Measurements from ENCODE around the gene AK8.
A peak's percentile ranks its signal among the peaks of the same experiment; 100 is the strongest.

Gene AK8

DNA sequence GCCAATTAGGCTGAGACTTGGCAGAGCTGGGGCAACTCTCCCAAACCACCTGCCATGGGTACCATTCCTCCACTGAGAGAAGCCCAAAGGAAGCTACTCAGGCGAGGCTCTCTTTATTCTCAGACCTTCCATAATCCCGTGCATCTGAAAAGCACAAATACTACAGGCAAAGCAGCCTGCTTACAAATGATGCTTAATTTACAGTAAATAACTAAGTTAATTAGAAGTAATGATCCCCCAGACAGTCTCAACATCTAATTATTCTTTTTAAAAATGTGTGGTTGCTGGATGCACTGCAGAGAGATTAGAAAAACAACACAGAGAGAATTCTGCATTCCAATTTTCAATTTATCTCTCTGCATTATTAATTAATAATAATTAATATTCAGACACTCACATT, 53.1 kb downstream of the AK8 start:
- no peak for DNase-seq

DNA sequence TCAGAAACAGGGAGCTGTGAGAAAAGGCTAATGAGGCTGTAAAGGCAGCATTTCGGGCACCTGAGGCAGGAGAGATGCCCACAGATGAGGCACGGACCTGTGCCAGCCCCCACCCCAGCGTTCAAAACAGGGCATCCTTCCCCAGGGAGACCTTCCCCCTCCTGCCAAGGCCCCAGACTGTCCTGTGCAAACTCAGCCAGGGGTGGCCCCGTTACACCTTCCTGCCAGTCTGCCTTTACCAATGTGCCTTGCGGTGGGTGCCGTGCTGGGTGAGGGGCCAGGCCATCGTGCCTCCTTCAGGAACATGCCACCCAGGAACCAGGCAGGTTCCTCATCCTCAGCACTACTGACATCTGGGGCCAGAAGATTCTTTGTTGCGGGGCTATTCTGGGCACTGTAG, 53.9 kb downstream of the AK8 start:
- DNase-seq: no peak

DNA sequence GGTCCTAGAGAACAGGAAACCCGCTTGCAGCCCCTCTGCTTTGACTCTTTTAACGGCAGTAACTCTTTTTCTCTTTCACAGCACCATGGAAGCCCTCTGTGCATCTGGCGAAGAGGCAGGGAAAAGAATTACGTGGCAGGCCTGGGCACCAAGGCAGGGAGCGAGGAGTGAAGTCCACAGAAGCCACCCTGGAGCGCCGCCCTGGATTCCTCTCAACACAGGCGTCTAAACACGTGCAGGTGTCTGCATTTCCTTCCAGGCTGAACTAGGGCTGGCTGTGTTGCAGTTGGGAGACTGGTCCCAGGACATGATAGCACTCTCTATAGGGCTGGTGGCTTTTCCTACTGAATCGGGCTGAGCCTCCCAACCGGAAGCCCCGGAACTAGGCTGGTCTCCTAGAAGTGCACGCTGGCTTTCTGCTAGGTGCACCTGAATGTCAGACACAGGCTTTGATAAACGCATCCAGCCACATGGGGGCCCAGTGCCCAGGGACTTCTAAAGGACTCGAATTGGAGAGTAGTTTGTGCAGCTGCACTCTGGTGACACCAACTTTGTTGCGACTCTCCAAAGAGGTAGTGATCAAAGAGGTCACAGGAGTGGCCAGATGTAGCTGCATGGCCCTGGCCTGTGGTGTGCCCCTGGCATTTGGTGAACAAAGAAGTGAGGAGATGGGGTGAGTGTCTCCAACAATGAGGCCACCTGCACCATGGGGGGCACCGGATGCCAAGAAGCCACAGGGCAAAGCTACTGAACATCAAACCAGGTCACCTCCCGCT, 54.5 kb downstream of the AK8 start:
- peak; percentile 6 for DNase-seq

DNA sequence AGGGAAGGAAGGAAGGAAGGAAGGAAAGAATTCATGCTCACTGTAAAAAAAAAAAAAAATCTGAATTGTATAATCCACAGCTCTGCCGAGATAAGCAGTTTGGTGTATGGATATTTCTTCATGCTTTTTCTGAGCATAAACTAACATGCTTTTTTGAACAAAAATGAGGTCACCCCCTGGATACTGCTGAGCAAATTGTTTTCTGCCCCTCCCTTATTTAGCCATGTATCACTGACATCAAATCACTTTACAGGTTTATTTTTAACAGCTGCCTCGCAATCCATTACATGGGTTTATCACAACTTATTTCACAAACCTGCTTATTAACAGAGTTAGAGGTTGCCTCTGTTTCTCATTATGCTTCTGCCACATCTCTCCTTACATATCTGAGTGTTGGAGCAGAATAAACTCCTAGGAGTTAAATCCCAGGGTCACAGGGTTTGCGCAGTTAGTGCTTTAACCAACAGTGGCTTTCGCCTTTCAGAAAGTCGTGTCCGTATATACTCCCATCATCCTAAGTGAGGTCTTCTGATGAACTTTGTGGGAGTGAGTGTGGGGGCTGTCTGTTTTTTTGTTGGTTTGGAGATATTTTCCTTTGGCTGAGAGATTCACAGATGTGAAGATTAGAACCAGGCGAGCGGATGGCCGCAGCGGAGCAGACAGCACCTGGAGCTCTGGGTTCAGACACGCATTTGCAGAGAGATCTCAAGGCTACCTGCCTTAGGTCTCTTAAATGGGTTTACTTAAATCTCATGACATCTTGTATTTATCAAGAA, 57.7 kb downstream of the AK8 start:
- DNase-seq: no peak

DNA sequence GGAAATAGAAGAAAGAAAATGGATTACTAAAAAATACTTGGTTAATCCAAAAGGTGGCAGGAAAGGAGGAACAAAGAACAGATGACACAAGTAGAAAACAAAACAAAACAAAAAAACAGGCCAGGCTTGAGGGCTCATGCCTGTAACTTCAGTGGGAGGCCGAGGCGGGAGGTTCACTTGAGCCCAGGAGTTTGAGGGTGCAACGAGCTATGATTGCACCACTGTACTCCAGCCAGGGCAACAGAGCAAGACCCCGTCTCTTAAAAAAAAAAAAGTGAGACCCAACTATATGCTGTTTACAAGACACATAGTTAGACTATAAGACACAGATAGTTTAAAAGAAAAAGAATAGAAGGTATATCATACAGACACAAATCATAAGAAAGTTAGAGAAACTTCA, 59.5 kb downstream of the AK8 start:
- no peak for DNase-seq

DNA sequence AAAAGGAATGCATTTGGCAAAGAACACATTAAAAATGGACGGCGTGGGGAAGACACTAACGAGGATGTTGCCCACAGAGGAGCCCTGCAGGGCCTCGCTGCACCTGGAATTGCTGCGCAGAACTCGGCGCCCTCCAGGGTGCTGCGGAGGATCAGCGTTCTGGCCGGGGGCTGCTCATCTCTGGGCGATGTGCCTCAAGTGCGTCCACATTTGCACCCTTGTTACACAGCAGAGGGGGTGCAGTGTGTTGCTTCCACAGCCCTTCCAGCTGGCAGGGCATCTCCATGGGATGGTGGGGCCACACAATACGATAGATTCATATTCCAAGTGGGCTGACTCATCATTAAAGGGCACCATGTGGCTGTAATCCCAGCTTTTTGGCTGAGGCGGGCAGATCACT, 63.1 kb downstream of the AK8 start:
- DNase-seq: no peak

DNA sequence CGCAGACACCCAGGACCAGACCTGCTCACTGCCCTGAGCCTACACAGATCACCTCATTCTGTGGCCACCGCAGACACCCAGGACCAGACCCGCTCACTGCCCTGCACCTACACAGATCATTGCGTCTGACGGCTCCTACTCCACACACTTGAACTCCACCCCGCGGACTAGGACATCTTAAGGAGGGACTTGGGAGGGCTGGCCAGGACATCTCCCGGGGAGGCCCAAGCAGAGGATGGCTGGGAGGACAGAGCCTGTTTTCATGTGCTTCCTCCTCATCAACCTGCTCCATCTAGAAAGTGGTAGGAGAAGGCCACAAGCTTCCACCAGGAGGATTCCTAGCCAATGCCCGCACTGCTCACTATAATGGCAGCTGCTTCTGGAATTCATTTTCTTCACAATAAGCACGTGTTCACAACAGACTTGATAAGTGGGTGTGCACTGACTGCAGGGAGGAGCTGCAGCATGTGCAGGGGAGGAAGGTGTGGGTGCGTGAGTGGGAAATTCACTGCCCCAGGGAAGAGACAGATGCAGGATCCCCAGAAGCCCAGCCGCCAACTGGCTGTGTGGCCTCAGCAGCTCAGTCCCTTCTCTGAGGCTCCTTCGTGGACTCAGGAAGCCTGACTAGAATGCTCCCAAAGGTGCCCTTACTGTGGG, 64.8 kb downstream of the AK8 start:
- no peak for DNase-seq

DNA sequence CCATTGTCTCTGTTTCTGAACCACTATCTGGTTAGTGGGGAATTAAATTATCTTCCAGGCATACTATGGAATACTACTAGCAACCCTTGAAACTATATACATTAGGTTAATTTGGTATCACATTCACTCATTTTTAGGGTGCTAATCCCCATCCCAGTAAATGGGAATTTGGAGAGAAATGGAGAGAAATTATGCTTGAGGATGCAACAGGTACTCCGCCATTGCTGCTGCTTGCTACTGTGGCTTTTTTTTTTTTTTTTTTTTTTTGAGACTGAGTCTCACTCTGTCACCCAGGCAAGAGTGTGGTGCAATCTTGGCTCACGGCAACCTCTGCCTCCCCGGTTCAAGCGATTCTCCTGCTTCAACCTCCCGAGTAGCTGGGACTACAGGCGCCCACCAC, 66.1 kb downstream of the AK8 start:
- no peak for DNase-seq

DNA sequence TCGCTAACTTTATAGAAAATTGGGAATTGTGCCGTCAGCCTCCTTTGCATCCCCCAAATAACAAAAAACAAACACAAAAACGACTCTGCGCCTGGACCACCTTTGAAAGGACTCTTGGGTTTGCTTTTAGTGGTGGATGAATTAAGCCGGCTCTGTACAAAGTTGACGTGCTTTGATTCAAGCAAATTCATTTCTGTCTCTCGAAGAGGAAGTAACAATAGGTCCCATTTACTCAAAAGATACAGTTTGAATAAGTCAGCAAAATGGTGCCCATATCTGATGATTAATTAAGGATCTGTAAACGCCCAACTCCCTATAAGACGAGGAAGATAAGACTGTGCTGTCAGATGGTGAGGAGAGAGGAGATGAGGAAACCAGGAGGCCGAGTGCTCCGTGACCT, 67.8 kb downstream of the AK8 start:
- no peak for DNase-seq

DNA sequence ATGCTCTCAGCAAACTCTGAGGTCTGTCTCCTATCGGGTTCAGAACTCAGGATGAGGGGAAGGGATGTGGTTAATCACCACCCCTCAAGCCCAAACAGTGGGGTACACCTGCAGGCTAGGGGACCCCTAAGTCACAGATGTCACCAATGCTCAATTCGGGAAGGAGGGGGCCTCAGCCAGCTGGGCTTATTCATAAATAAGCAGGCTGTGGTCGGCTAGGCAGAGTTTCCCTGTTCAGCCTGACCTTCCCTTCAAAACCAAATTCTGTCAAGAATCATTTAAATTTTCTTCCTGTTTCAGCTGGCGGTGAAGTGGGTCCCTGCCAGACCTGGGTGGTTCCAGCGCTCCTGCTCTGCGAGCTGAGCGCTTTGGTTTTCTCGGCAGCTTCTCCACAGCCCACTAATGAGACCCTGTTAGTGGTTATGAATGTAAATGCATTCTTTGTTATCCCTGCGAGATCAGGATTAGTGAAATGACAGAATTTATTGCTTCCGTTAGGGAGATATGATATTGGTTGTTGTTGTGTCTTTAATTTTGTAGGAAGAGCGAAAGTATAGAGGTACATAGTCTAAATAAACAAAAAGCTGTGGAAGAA, 68.3 kb downstream of the AK8 start:
- no peak for DNase-seq

DNA sequence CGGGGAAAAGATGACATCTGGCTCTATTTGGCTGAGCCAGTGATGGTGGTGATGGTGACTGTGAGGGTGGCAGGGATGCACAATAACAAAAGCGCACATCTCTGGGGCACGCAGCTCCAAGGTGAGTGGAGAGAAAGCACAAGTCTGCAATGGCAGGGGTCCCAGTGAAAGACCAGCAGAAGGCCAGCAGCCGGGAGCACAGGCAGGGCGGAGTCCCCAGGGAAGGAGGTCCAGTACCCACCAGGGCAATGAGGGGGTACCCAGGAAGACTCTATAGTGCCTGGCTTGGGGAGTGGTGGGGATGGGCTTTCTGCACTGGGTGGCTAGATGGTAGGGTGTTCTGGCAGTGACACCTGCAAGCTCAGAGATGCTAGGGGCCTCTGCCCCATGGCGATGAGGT, 69.4 kb downstream of the AK8 start:
- no peak for DNase-seq

DNA sequence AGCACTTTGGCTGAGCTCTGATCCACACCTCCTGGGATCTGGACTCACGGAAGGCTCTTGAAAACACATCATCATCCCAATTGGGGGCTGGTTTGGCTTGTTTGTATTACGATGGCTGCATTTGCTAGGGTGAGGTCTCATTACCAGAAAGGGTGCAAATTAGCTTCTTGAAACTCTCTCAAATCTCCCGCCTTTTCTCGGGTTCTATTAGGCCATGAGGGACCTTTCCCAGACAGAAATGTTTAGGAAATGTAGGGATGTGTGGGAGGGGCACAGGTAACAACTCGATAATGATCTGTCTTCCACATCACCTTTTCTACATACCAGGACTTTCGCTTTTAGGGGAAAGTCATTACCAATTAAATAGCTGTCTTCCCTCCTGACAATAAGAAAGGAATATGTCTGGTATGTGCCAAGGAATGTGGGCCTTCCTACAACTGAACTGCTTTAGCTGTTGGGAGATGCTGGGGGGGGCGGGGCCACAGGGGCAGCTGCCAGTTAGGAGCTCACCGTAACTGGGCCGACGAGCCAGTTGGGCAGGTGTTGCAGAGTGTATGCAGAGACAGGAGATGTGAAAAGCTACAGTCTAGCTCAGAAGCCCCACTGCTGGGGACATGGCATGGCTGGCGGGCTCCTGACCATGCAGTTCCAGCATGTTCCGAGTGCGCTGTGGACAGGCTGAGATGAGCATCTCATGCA, 71.2 kb downstream of the AK8 start:
- no peak for DNase-seq

DNA sequence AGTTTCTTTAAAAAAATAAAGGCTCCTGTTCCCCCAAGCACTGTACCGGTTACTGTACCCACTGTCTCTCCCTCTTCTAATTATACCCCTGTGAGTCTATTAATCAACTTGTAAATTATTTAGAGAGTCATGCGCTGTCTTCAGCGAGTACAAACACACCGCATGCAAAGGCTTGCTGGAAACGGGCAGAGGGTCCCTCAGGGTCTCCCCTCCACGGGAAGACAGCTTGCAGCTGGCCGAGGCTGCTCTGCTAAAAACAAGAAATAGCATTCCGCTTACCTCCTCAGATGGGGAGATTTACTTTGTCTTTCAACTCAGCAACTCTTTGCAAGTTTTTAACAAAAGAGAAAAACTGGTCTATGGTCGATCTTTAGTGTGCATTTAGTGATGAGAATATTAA, 71.8 kb downstream of the AK8 start:
- no peak for DNase-seq

DNA sequence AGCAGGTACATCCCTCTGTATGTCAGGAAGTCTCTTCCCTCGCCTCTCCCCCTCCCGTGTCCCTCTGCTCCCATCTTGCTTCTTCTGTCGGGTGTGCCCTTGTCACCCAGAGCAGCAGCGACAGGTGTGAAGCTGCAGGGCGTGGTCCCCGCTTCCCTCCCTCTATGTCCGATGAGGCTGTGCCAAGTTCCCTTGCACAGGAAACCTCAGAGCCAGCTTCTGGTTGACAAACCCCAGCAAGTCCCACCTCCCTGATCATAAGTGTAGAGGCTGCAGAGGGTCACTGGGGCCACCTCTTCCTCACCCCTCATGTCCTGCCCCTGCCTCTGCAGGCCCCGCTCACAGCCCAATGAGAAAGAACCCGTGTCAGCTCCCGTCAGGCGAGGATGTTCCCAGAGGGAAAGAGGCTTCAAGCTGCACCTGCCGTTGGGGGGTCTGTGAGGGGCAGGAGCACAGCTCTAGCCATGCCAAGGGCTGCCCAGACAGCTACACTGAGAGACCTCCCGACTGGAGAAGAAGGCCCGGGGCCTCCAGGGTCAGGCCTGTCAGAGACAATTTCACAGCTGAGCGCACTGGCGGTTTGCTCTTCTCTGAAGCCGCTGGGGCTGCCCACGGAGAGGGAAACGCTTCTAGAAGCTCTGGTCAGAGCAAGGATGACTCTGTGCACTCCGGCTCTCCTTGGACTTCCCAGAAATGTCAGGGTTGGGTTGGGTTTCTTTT, 73.3 kb downstream of the AK8 start:
- no peak for DNase-seq

DNA sequence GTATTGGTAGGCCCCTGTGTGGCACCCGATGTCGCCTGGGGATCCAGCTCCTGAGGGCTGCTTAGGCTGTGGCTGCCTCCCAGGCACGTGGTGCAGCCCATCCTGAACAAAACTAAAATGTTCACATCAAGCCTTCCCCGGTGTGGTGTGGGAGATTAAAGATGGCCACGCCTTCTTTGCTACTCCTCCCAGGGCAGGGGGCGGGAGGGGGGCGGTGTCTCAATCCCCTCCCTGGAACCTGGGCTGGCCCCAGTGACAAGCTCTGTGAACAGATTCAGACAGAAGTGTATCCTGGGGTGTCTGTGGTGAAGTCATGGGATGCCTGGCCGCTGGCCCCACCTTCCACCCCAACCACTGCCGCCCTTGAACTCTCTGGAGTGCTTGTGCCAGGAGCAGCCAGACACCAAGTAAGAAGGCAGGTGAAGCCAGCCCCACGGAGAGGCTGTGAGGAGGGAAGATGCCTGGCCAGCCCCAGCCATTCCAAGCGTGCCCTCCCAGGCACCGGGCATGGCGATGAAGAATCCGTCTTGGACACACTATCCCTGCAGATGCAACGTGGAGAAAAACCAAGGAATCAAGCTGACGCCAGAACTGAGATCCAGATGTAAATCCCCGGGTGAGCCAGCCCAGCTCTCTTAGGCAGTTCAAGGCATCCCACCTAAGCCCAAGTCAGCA, 75.8 kb downstream of the AK8 start:
- peak; percentile 48 for DNase-seq

DNA sequence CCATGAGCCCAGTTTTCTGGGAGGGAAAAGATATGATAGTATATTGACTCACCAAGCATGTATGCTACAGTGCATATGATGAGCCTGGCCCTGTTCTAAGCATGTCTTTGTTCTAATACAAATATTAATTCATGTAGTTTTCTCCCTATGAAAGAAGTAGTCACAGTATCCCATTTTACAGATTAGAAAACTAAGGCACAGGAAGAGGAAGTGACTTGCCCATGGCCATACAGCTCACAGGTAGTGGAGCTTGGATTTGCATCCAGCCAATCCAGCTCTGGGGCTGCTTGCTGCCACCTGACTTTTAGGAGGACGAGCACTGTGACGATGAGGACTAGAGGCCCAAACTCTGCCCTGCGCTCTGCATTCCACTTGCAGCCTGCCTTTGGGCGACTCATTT, 76.4 kb downstream of the AK8 start:
- no peak for DNase-seq

DNA sequence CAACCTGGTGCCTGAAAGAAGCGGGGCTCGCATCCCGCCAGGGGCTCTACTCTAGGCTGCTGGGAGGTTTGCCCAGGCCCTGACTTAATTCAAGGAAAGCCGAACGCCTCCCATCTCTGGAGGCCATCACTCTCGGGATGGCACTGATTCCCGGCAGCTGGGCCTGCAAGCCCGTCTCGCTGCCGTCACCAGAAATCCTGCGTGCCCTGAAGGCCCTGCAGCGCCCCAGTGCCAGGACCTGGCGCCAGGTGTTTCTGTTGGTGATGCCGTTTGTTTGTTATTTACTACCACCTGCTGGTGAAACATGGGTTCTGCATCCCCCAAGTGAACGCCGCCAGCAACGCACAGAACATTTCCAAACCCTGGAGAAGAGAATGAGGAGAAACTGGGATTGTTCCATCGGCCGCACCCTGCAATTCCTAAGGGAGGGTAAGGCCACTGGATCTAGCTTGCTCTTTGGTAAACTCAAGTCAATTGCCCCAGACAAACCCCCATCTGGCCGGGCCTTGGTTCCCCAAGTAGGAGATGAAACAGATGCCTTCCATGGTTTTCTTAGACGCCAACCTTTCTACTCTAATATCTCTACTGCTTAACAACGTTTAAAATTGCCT, 77.9 kb downstream of the AK8 start:
- DNase-seq: peak; percentile 81

DNA sequence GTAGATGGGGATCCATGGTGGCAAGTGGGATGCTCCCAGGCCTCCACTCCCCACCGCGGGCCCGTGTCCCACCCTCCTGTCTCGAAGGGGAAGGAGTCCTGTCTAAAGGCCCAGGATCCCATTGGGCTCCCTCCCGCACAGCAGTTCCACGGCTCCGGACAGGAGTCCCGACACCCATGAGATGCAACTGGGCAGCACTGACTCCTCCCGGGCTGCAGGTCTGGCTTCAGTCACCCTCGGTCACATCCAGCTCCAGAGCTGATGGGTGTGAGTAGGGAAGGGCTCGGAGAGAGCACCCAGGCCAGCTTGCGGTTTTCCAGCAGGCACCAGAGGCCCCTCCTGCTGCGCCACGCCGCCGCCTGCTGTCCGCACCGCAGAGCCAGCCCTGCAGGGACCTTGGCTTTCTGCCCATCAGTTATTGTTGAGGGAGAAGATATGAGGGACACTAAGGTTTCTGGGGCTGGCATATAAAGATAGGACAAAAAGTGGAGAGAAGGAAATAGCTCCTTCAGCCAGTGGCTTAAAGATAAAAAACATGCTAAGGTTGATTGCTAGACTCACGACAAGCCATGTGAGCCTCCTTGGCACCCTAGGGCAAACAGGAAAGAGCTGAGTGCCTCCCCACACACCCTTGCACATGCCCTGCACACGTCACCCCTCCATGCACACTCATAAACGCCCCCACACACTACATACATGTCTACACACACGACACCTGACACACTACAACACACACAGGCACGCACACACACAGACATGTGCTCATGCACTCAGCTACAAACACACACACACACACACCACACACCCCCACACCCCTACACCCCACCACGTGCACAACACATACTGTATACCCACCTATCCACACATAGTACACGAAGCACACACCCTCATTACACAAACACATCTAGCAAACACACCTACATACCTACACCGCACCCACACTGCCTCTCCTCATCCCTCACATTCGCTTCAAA, 79.0 kb downstream of the AK8 start:
- DNase-seq: peak; percentile 32

DNA sequence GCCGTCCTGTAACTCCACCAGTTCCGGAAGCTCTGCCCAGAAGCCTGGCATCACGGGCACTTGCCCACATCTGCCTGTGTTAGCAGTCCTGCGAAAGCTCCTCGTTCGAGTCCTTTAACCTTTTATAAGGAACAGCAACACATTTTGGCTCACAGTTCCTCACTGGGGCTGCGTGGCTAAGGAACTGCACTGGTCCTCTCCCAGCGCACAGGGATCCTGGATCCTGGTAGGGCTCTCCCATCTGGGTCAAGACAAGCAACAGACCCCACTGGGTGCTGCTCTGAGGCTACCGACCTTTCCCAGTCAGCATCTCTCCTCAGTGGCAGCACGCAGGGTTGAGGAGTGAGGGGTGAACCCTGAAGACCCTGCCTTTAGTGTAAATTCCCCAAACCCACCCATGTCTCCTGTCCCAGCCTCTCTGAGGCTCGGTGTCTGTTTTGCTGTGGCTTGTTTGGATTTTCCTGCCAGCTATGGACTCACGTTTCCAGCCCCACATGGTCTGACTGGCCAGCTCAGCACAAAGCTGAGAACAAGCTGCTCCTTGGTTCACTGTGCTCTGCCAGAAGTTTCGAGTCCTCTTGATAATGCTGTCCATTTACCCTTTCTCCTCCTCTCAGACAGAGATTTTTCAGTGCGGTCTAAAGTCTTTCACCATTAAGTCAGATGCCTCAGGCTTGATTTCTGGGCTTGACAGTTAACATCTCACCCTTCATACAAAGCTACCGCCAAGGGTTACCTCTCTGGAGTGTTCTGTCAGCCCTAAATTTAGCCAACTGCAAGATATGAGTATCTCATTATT, 80.0 kb downstream of the AK8 start:
- DNase-seq: no peak
